Measurements from ENCODE around the gene WDR31.
"Not testable (repeated sequence)": the region's sequence is repeated elsewhere in the genome, so short reads cannot be mapped to it uniquely, and the experiment has no call there.

Gene WDR31

GRCh38 chr9:113340011-113340699 is at the start of gene WDR31:
Gene WDR31, minus strand, starts transcription at chr9:113340275. Its CDS starts 8,253 bp downstream, at chr9:113332022.
- peak; percentile 89 for DNase-seq

GRCh38 chr9:113389451-113389850 is 49.4 kb upstream of the WDR31 start:
- DNase-seq: no peak

- DNase-seq: no peak
Observed at GRCh38 chr9:113388833-113389232, 48.8 kb upstream of the WDR31 start.

GRCh38 chr9:113387560-113388230 is 47.6 kb upstream of the WDR31 start:
- no peak for DNase-seq

- DNase-seq: no peak
Observed at GRCh38 chr9:113386571-113387393, 46.7 kb upstream of the WDR31 start.

GRCh38 chr9:113381909-113382411 is 41.9 kb upstream of the WDR31 start:
- DNase-seq: no peak

- DNase-seq: not testable (repeated sequence)
Observed at GRCh38 chr9:113381441-113381840, 41.4 kb upstream of the WDR31 start.

- peak; percentile 11 for DNase-seq
Observed at GRCh38 chr9:113380869-113381378, 40.8 kb upstream of the WDR31 start.

- DNase-seq: not testable (repeated sequence)
Observed at GRCh38 chr9:113379829-113380210, 39.7 kb upstream of the WDR31 start.

GRCh38 chr9:113379094-113379828 is 39.2 kb upstream of the WDR31 start:
- not testable (repeated sequence) for DNase-seq

- DNase-seq: peak; percentile 89
Observed at GRCh38 chr9:113376634-113377567, 36.8 kb upstream of the WDR31 start, which contains the start of gene HDHD3. Gene HDHD3, minus strand, starts transcription at chr9:113376986. Its CDS starts 2,632 bp downstream, at chr9:113374354.

- peak; percentile 15 for DNase-seq
Observed at GRCh38 chr9:113375057-113376023, 35.3 kb upstream of the WDR31 start.

- no peak for DNase-seq
Observed at GRCh38 chr9:113373676-113374392, 33.8 kb upstream of the WDR31 start.

- no peak for DNase-seq
Observed at GRCh38 chr9:113373256-113373655, 33.2 kb upstream of the WDR31 start.

- DNase-seq: no peak
Observed at GRCh38 chr9:113372059-113372458, 32.0 kb upstream of the WDR31 start.

- no peak for DNase-seq
Observed at GRCh38 chr9:113370806-113371325, 30.8 kb upstream of the WDR31 start.

GRCh38 chr9:113369855-113370140 is 29.7 kb upstream of the WDR31 start:
- DNase-seq: no peak

- no peak for DNase-seq
Observed at GRCh38 chr9:113368982-113369854, 29.1 kb upstream of the WDR31 start.
